ENCODE measurements around the gene BCLAF1. TPM values are rescaled to one million over a fixed set of nuclear protein-coding genes. Genes with fewer than 3 reads are reported as not detected.

The BCLAF1 gene
- total RNA-seq = 97.7 and 122 TPM in 2 replicates

GRCh38 chr6:136289579-136290409 is at the start of gene BCLAF1:
TSS of gene BCLAF1 (minus strand) at chr6:136289846. CDS start at chr6:136279866, 9,980 bp downstream.

GRCh38 chr6:136249811-136250685 is 39.6 kb downstream of the BCLAF1 start, which contains the start of gene MTFR2:
TSS of gene MTFR2 (minus strand) at chr6:136250311. CDS start at chr6:136249099, 1,212 bp downstream.

Small RNA genes within 50 kb of the gene (small RNA-seq; reads per million reads assigned to genes)
- 0.11 reads per million for gene AL023284.1

Other genes with a start within 250 kb of the BCLAF1 start
- gene MTFR2, start 39.5 kb downstream of the BCLAF1 start, total RNA-seq = 2.2 and 3.5 TPM in 2 replicates